GM12865 (cell line): ENCODE data around the gene ZNF516.
A peak's percentile ranks its signal among the peaks of the same experiment; 100 is the strongest.

Source experiments
- DNase-seq: peaks from one replicate; pipeline ENCODE4 v3.0.0; 2010; ENCODE audit warnings: low read depth
- H3K4me3 ChIP-seq: 2 replicates; pipeline ENCODE4 v1.5.1; 2011; ENCODE audit warnings: mild to moderate bottlenecking, low read depth, low read length, control low read depth
- TF ChIP-seq, protein P1 (sequence below): IDR thresholded peaks from 2 replicates; pipeline ENCODE4 v1.5.1; 2011; ENCODE audit warnings: low read length, control low read depth, low read depth, inconsistent platforms; ENCODE audit not compliant: insufficient read depth; ENCODE audit errors: missing control alignments

Gene ZNF516

DNA sequence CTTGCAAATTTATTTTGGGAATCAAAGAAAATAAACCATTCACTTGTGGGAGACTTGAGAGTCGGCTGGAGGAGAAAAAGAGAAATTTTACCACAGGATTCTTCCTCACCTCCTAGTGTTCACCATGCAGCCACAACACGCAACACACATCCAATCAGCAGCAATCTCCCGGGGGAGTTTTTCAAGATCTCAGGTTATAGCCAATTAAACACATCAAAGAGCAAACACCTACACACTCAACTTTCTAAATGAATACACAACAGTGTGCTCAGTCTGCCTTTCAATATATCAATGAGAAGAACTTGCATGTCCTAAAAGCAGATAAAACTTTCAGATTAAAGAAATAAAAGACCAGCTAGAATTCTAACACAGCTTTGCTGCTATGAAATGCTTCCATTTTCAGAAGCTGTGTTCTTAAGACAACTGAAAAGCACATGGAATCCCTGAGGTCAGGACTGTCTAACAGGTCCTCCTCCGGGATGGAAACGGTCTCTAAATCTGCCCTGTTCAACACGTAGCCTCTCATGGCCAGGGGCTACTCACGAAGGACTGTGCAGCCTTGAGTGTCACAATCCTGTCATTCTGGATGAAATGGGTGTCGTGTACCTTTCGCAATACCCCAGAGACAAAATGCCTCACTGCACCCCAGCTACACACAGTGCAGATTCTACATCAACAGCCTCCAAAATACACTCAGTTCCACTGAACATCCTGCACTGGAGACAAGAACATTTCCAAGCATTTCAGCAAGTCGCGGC lies 84.2 kb downstream of the ZNF516 start:
- TF ChIP-seq, protein P1, sequence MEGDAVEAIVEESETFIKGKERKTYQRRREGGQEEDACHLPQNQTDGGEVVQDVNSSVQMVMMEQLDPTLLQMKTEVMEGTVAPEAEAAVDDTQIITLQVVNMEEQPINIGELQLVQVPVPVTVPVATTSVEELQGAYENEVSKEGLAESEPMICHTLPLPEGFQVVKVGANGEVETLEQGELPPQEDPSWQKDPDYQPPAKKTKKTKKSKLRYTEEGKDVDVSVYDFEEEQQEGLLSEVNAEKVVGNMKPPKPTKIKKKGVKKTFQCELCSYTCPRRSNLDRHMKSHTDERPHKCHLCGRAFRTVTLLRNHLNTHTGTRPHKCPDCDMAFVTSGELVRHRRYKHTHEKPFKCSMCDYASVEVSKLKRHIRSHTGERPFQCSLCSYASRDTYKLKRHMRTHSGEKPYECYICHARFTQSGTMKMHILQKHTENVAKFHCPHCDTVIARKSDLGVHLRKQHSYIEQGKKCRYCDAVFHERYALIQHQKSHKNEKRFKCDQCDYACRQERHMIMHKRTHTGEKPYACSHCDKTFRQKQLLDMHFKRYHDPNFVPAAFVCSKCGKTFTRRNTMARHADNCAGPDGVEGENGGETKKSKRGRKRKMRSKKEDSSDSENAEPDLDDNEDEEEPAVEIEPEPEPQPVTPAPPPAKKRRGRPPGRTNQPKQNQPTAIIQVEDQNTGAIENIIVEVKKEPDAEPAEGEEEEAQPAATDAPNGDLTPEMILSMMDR = no peak
- DNase-seq = peak; percentile 65

DNA sequence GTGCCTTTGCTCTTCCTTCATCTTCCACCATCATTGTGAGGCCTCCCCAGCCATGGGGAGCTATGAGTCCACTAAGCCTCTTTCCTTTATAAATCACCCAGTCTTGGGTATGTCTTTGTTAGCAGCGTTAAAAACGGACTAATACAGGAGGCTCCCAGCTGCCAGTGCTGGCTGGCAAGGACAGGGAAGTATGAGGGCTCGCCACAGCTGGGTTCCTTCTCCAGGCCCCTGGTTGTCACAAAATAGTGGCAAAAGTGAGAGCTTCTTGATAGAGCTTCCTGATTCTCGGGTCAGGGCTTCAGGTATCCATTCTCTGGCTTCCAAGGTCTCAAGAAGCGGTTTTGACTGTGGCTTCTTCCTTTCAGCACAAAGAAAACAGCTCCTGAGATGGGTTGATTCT lies 85.0 kb downstream of the ZNF516 start:
- TF ChIP-seq, protein P1 = no peak
- H3K4me3 ChIP-seq = no peak overlapping the region
- DNase-seq = no peak

More for the DNA sequence above, 84.2 kb downstream of the ZNF516 start:
- no peak overlapping the region for H3K4me3 ChIP-seq

DNA sequence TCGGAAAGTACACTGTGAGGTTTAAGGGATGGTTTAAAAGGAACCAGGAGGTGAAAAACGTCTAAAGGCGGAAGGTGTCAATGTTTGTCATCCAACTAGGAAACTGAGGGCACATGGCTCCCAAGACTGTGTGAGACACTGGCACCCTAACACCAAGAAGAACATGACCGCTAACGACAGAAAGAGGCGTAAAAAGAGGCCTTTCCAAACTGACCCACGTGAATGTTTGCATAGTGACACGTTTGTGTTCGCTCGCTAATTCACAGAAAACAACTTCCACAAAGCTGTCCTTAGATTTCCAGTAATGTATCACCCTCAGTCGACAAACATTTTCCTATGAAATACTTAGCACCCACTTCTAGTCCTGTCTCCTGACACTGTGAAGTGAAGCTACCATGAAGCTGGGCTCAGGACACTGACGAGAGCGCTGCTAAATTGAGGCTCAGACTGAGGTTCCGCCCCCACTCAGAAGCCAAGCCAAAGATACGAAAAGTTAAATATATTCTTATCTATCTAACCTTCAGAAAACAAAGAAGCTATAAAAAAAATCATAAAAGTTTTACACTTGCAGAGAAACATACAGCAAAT lies 86.5 kb downstream of the ZNF516 start:
- DNase-seq = no peak
- H3K4me3 ChIP-seq = no peak overlapping the region
- TF ChIP-seq, protein P1 = no peak

DNA sequence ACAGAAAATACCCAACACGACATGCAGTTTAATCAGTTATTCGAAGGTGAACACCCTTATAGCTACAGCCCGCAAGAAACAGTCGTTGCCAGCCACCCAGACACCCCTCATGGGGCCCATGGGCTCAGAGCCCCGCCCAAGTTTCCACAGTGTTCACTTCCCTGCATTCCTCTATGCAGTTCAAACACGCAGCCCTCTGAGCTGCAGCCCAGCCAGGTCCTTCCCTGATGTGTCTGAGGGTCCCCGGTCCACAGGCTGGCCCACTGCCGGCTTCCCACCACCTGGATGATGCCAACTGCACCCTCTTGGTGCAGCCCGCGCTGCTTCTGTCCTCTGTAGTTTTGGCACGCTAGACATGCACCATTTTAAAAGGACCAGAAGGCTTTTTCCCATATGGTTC lies 87.4 kb downstream of the ZNF516 start:
- H3K4me3 ChIP-seq = no peak overlapping the region

DNA sequence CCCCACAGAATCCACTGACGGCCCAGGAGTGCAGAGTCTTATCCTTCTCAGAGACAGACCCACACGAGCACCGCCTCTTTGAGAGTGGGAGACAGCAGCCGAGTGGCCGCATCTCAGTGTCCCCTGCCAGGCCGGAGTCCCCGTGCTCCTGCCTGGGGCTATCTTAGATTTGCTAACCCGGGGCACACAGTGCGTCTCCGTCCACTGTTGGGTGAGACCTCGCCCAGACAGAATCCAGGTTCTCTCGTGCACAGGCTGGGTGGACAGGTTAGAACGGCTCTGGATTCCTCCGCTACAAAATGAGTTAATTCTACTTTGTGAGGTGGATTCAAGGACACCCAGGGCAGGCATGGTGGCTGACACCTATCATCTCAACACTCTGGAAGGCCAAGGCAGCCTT lies 88.3 kb downstream of the ZNF516 start:
- DNase-seq = no peak
- TF ChIP-seq, protein P1 = no peak
- no peak overlapping the region for H3K4me3 ChIP-seq

More for the DNA sequence above, 87.4 kb downstream of the ZNF516 start:
- no peak for DNase-seq
- TF ChIP-seq, protein P1 = no peak

DNA sequence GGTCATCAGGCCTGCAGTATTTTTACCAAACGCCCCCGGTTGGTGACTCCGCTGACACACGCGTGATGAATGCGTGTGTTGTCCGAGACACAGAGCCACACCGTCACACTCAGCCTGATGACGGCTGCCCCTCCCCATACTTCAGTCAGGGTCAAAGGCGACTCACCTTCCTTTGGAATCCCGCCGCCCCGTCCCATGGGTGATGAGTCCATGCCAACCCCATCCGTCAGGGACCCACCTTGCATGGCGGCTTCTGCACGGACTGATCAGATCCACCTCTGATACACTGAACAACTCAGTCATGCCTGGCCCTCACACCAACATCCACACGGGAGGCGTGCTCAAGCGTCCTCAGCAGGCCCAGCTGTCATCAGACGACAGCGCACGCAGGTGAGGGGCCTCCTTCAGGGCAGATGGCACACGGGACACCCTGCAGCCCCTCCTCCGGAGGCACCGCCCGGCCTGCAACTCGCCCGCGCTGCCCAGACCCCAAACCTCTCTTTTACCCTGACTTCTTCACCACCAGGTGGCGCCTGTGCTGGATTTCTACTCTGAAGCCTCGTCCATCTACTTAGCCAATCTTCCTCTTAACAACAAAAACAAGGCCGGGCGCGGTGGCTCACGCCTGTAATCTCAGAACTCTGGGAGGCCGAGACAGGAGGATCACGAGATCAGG lies 89.2 kb downstream of the ZNF516 start:
- no peak overlapping the region for H3K4me3 ChIP-seq
- TF ChIP-seq, protein P1 = peak; percentile 40
- peak; percentile 66 for DNase-seq
